Adipose tissue (tissue), 3 donors: ENCODE measurements around the gene MCL1. TPM values are rescaled to one million over a fixed set of nuclear protein-coding genes. Genes with fewer than 3 reads are reported as not detected.
"Not testable (repeated sequence)": the region's sequence is repeated elsewhere in the genome, so short reads cannot be mapped to it uniquely, and the experiment has no call there.

ENCODE experiments used
- H3K27ac ChIP-seq: one replicate; pipeline ENCODE4 v1.5.1; 2013; ENCODE audit warnings: low read depth, low read length
- WGBS, 3 donors: extraction: QIAGEN DNeasy Blood & Tissue Kit; methylation state at CpG; one replicate each; pipeline ENCODE4 v1.1.7; 2013; 5-methylcytosine and 5-hydroxymethylcytosine counted together
- polyA plus RNA-seq, 3 donors: library from polyadenylated mRNA; stranded (reverse); fragments of 200-250 nt; gene quantifications; one replicate each; pipeline ENCODE4 v1.2.3, GENCODE V29; 2013
- donor health status: healthy with polysubstance abuse.
- donor health status: Bipolar disorder and iron deficiency.
- donor health status: healthy.

MCL1 gene
- polyA plus RNA-seq, 3 donors: 98.6 to 386 (median 314) TPM

GRCh38 chr1:150575518-150576366, 3.7 kb downstream of the MCL1 start:
- peak overlapping the region; percentile 14 for H3K27ac ChIP-seq
- 9 to 38% (median 35%) methylated on average over 1 of the region's 1 CpG for WGBS, 3 donors

DNA sequence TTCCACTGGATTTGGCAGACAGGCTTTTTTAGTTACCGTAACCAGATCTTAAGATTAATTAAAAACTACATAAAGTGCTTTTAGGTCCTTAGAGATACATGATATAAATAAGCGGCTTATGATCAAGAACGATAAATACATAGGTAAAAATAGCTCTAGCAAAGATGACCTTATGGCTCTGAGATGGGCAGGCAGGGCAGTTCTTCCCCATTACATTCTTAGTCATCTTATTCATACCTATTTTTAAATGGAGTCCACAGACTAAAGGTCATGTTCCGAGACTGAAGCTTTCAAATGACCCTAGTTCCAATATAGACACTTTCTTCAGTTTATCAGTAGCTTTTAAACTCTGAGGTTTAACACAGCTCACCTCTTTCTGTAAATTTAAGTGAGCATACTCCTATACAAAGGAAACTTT, 4.3 kb downstream of the MCL1 start:
- H3K27ac ChIP-seq: no peak overlapping the region
- 13 to 50% (median 48%) methylated on average over 4 of the region's 4 CpGs for WGBS, 3 donors

GRCh38 chr1:150574260-150575071, 4.9 kb downstream of the MCL1 start:
- H3K27ac ChIP-seq: no peak overlapping the region
- WGBS, 3 donors: 22 to 61% (median 60%) methylated on average over 6 of the region's 6 CpGs

DNA sequence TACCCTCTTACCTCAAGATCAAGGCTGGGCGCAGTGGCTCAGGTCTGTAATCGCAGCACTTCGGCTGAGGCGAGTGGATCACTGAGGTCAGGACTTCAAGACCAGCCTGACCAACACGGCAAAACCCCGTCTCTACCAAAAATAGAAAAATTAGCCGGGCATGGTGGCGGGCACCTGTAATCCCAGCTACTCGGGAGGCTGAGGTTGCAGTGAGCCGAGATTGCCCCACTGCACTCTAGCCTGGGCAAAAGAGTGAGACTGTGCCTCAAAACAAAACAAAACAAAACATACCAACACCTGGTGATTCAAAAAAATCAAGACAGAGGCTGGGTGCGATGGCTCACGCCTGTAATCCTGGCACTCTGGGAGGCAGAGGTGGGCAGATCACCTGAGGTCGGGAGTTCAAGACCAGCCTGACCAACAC, 5.8 kb downstream of the MCL1 start:
- 76 to 85% (median 77%) methylated on average over 13 of the region's 13 CpGs for WGBS, 3 donors
- H3K27ac ChIP-seq: not testable (repeated sequence)

- WGBS, 3 donors: 25 to 58% (median 56%) methylated on average over 4 of the region's 4 CpGs
- no peak overlapping the region for H3K27ac ChIP-seq
These were observed 6.3 kb downstream of the MCL1 start for GRCh38 chr1:150572918-150573647.

- peak overlapping the region; percentile 39 for H3K27ac ChIP-seq
These were observed 10.8 kb downstream of the MCL1 start for GRCh38 chr1:150568594-150568966.

- H3K27ac ChIP-seq: peak overlapping the region; percentile 70
- 2 to 7% (median 7%) methylated on average over 10 of the region's 10 CpGs for WGBS, 3 donors
These were observed 11.5 kb downstream of the MCL1 start for GRCh38 chr1:150567717-150568593.

DNA sequence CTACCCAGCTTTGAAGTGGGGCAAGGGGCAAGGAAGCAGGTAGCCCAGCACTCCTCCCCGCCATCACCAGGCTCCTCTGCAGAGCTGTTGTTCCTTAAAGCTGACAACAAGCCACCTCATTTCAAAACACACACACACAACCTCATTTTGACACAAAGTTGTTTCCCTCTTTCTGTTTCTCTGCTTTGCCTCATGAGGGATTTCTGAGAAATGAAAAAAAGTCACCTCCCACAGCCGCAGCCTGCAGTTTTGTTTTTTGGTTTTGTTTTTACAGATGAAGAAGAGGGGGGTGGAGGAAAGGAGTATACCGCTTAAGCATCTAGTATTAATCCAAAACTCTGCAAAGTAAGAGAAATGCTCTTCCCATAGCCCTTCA, 12.1 kb downstream of the MCL1 start:
- H3K27ac ChIP-seq: peak overlapping the region; percentile 70
- WGBS, 3 donors: 5 to 17% (median 5%) methylated on average over 3 of the region's 3 CpGs

DNA sequence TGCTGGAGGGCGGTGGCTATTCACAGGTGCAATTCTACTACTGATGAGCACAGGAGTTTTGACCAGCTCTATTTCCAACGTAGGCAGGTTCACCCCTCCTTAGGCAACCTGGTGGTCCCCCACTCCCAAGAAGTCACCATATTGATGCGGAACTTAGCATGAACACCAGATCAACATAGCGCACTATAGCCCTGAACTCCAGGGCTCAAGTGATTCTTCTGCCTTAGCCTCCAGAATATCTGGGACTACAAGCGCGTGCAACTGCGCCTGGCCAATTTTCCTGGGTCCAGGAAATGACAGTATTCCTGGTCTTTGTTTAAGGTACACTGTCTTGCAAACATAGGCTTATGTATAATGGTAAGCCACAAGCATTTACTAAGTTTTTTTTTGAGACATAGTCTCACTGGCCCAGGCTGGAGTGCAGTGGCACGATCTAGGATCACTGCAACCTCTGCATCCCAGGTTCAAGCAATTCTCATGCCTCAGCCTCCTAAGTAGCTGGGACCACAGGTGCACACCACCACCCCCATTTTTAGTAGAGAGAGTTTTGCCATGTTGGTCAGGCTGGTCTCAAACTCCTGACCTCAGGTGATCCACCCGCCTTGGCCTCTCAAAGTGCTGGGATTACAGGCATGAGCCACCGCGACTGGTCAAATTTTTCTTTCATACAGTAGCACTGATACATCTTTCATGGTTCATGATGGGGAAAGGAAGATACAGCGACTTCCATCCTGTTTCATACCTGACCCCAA, 12.6 kb downstream of the MCL1 start:
- WGBS, 3 donors: 68 to 76% (median 74%) methylated on average over 12 of the region's 12 CpGs
- H3K27ac ChIP-seq: peak overlapping the region; percentile 70

- 84 to 89% (median 87%) methylated on average over 14 of the region's 14 CpGs for WGBS, 3 donors
- H3K27ac ChIP-seq: peak overlapping the region; percentile 46
These were observed 14.0 kb downstream of the MCL1 start for GRCh38 chr1:150565240-150565991.

GRCh38 chr1:150564051-150564991, 15.1 kb downstream of the MCL1 start:
- WGBS, 3 donors: 70 to 79% (median 79%) methylated on average over 5 of the region's 5 CpGs
- H3K27ac ChIP-seq: peak overlapping the region; percentile 100

DNA sequence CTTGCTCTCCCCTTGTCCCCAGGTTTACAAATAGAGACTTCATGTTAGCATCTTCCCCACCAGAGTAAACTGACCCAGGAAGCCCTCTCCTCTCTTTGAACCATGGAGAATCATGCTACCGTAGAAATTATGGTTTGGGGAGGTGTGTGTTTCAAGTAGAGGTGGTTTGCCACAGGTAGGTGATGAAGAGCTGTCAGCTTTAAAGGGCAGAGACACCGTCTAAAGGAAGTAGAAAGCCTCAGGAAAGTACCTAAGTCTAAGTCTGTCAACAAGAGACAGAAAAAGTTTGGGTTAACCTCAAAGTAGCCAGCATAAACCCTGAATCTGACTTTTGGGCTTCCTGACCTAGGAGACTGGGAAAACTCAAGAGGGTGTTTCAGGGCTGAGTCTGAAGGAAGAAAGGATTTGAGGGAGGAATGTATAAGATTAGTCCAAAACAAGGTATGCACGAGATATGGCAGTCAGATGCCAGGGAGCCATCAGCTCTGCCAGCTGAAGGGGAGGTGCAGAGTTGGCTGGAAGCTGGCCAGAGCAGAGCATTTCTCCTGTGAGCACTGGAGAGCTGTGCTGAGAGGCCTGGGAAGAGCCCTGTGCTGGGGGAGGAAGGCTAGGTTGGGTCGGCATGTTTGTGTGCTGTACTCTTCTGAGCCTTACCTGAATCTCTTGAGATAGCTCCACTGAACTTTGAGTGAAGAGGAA, 15.9 kb downstream of the MCL1 start:
- 23 to 43% (median 29%) methylated on average over 4 of the region's 4 CpGs for WGBS, 3 donors
- H3K27ac ChIP-seq: peak overlapping the region; percentile 100

DNA sequence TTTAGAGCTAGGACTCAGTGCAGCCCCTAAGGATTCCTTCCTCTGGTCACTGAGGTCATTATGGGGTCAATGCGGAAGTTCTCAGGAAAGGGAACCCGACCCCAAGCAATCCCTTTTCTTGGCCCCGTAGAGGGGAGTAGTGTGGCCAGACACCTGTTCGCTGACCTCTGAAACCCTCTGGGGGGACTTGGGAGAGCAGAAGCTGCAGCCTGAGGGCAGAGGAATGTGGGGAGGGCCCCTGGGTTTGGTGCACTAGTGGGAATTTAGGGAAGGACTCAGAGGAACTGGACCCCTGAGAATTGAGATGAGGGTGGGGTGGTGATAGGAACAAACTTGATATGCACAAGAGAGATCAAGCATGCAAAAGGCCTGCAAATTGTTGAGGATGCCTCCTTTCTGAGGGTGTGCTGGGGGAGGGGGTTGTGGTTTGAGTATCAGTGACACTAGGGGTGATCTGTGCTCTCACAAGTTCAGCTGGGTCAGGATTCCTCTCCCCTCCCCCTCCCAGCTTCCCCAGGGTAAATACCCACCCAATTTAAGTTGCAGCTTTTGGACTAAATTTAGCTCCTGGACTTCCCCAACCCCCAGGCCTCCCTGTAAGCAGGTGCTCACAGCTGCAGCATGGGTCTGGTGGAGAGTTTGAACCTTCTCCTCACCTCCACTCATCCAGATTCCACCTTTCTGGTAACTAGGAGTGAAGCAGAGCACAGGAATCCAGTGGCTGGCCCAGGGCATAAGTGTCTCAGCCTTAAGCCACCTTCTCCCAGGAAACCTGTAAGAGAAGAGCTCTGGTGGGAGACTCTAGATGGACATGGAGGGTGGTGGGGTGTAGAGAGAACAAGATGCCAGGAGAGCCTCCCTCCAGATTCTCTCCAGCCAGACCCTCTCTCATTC, 16.7 kb downstream of the MCL1 start:
- H3K27ac ChIP-seq: peak overlapping the region; percentile 100
- WGBS, 3 donors: 8 to 16% (median 9%) methylated on average over 4 of the region's 4 CpGs

- peak overlapping the region; percentile 100 for H3K27ac ChIP-seq
- 0 to 1% (median 0%) methylated on average over 14 to 18 of the region's 18 CpGs for WGBS, 3 donors
These were observed 17.4 kb downstream of the MCL1 start for GRCh38 chr1:150561974-150562445.
